GM12875 (cell line): Measurements from ENCODE around the gene FGF18.
"Not testable (repeated sequence)": the region's sequence is repeated elsewhere in the genome, so short reads cannot be mapped to it uniquely, and the experiment has no call there.

ENCODE experiments used
- H3K4me3 ChIP-seq: one replicate; pipeline ENCODE4 v1.5.1; 2011; ENCODE audit warnings: low read depth, low read length, control low read depth
- CTCF ChIP-seq: IDR thresholded peaks from 2 replicates; pipeline ENCODE4 v1.5.1; 2011; ENCODE audit warnings: low read depth, mild to moderate bottlenecking, control low read depth, inconsistent platforms, low read length, moderate library complexity, borderline replicate concordance; ENCODE audit not compliant: insufficient read depth

The FGF18 gene

DNA sequence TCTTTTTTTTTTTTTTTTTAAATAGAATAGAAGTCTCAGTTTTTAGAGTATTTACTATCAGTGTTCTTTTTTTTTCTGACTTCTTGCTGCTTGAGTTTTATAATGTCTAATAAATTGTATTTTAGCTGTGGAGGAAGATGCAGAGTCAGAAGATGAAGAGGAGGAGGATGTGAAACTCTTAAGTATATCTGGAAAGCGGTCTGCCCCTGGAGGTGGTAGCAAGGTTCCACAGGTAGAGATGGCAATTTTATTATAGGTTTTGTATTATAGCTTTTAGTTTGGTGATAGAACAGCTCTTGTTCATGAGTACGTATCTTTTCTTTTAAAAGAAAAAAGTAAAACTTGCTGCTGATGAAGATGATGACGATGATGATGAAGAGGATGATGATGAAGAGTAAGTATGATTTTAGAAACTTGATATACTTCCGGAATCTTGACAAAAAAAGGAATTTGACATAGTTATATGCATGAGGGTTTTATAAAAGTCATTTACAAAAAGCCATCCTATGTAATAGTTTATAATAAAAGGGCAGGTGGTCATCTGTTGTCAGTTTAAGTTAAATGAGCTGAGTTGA is 26.8 kb upstream of the FGF18 start:
- no peak for TF ChIP-seq CTCF
- H3K4me3 ChIP-seq: no peak overlapping the region

DNA sequence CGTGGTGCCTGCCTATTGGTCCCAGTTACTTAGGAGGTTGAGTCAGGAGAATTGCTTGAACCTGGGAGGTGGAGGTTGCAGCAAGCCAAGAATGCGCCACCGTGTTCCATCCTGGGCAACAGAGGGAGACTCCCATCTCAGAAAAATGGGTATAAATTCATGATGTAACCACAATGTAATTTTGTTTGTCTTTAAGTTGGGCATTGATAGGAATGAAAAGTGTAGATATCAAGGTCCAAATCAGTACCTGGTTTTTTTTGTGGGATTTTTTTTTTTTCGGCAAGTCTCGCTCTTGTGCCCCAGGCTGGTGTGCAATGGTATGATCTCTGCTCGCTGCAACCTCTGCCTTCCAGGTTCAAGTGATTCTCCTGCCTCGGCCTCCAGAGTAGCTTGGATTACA is 24.4 kb upstream of the FGF18 start:
- no peak for TF ChIP-seq CTCF
- H3K4me3 ChIP-seq: no peak overlapping the region

- H3K4me3 ChIP-seq: not testable (repeated sequence)
These were observed 22.9 kb upstream of the FGF18 start for GRCh38 chr5:171396583-171396982.

DNA sequence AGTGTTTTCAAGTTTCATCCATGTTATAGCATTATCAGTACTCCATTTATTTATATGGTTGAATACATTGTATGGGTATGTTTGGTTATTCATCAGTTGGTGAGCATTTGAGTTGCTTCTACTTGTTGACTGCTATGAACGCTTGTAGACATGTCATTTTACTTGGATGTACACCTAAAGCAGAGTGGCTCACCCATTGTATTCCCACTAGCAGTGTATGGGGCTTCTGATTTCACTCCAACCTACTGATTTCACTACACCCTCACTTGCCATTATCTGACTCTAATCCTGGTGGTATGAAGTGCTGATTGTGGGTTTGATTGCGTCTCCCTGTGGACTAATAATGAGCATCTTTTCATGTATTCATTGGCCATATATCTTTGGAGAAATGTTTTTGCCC is 22.3 kb upstream of the FGF18 start:
- no peak overlapping the region for H3K4me3 ChIP-seq
- no peak for TF ChIP-seq CTCF

GRCh38 chr5:171397599-171397998 is 21.8 kb upstream of the FGF18 start:
- no peak for TF ChIP-seq CTCF
- H3K4me3 ChIP-seq: no peak overlapping the region

GRCh38 chr5:171398660-171399059 is 20.8 kb upstream of the FGF18 start:
- H3K4me3 ChIP-seq: not testable (repeated sequence)

- no peak overlapping the region for H3K4me3 ChIP-seq
- TF ChIP-seq CTCF: no peak
These were observed 19.3 kb upstream of the FGF18 start for GRCh38 chr5:171400169-171400568.

- H3K4me3 ChIP-seq: no peak overlapping the region
- no peak for TF ChIP-seq CTCF
These were observed 18.1 kb upstream of the FGF18 start for GRCh38 chr5:171401167-171401947.

GRCh38 chr5:171402751-171403150 is 16.7 kb upstream of the FGF18 start:
- H3K4me3 ChIP-seq: not testable (repeated sequence)
